NCI-H2196 treated with DMSO at 0.1 percent for 48 hours (cell line): ENCODE data around the gene GLP1R.

ENCODE experiments used
- DNase-seq: peaks from one replicate; lab custom pipeline; 2025; ENCODE audit not compliant: unreplicated experiment; lab: John Stamatoyannopoulos, UW

GLP1R gene

DNA sequence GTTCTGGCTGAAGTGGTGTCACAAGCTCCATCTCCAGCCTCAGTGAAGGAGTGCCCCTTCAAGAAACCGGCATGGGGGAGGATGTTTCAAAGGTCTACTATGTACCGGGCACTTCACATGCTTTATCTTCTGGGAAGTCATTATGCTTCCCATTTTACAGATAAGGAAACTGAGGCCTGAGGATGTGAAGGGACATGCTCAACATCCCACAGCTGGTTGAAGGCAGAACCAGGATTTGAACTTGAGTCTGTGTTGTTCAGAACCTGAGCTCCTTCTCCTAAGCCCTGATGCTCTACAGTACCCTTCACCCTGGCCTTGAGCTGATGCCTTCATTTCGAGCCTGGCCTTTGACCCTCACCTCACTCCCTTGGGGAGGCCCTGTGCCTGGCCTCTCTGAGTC lies 13.0 kb downstream of the GLP1R start:
- DNase-seq, result no peak

DNA sequence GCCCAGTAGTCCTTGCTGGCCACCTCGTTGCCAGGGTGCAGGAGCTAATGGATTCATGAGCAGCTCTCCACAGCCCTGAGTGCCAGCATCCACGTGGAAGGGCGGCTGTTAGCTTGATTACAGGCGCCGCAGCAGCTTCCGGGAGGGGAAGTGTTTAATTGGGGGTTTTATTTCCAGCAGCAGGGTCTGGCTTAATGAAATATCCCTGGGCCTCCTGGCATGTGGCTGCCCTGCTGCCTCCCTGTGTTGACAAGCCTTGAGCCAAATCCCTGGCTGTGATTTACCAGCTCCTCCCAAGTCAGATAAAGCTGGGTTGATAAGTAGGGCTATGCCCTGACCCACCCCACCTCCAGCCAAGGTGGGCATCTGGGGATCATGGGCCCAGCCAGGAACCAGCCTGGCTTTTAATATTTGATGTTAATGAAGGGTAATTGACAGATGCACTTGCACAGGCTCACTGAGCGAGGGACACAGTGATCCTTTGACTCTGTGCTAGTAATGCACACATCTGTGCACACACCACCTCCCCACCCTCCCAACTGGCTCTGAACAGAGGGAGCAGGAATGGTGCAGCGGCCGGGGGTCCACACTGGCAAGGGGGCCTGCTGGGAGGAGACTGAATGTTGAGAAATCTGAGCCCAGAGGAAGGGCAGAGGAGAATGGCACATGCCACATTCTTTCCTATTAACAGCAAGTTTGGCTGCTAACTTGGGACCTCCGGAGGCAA lies 13.6 kb downstream of the GLP1R start:
- DNase-seq, result no peak

DNA sequence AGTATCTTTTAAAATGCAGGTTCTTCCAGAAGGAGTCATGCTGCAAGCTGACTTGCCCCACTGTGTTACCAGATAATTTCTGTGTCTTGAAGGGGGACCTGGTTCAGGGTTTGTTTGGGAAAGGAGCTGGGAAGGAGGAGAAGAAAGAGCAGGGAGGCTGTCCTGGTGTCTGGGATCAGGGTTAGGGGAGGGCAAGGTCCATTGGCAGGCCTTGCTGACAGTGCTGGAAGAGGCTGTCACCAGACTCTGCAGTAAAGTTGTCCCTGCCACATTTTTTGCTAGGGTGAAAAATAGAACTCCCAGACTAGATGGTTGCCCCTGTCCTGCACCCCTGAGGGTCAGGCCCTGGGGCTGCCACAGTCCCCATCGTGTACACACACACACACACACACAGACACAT lies 14.9 kb downstream of the GLP1R start:
- DNase-seq, result no peak

DNA sequence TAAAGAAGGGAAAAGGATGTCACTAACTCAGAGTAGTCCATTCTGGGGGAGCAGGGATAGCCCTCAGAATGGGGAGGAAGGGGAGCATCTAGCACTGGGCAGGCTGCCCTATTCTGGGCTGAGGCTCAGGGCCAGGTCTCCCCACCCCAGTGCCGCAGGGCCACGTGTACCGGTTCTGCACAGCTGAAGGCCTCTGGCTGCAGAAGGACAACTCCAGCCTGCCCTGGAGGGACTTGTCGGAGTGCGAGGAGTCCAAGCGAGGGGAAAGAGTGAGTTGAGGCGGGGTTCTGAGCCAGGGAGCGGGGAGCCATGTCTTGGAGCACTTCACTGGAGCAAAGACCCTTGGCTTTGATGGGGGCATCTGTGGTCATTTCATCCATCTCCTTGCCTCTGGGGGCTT lies 17.0 kb downstream of the GLP1R start:
- no peak for DNase-seq

DNA sequence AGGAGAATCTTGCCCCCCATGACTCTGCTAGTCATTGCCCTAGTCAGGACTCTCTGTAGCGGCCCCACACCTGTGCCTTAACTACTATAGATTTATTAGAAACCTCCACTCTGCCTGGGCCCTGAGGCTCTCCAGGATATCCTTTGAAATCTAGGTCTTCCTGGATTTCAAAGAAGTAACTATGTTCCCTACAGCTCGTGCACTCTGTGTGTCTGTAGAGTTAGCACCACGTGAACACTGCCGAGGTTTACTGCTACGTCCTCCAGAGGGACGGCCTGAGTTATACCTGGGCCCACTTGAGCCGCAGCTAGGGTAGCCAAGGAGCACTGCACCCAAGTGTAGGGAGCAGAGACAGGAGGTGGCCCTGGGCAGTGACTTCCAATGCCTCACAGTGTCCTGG lies 19.8 kb downstream of the GLP1R start:
- no peak for DNase-seq

DNA sequence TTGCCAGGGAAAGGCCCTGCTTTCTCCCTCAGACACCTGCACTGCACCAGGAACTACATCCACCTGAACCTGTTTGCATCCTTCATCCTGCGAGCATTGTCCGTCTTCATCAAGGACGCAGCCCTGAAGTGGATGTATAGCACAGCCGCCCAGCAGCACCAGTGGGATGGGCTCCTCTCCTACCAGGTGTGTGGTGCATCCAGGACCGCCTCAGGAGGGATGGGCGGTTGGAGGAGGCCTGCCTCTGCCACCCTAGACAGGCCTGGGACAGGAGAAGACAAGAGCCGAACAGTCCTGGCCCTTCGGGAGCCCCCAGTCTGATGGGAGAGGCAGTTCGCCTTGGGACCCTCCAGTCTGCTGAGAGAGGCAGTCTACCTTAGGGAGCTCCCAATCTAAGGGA lies 24.2 kb downstream of the GLP1R start:
- DNase-seq, result no peak

DNA sequence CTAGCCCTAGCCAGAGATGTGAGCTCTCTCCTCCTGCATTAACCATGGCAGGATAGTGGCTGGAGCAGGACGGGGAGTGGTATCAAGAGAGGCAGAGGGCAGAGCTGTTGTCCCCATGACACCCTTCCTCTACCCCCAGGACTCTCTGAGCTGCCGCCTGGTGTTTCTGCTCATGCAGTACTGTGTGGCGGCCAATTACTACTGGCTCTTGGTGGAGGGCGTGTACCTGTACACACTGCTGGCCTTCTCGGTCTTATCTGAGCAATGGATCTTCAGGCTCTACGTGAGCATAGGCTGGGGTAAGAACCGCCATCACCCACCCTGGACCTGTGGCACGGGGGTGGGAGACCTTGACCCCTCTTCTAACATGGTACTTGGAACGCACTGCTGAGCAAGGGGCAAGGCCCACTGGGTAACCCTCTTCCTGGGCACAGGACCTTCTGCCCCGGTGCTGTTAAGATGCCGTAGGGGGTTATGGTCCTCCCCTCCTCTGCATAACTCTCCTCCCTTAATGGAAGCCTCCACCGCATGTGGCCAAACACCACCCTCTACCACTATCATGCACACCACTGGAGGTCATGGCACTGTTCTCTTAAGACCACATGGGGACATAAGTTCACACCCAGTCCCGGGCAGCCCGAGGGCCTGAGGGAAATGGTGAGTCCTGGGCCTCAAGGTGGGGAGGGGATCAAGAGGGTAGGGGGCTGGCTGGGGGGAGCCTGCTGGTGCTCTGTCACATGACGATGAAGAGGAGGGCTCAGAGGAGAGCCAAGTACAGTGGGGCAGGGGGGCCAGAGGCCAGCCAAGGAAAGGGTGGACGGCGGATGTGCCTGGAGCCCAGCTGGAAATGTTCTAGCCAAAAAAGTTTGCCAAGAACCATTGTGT lies 25.1 kb downstream of the GLP1R start:
- no peak for DNase-seq

DNA sequence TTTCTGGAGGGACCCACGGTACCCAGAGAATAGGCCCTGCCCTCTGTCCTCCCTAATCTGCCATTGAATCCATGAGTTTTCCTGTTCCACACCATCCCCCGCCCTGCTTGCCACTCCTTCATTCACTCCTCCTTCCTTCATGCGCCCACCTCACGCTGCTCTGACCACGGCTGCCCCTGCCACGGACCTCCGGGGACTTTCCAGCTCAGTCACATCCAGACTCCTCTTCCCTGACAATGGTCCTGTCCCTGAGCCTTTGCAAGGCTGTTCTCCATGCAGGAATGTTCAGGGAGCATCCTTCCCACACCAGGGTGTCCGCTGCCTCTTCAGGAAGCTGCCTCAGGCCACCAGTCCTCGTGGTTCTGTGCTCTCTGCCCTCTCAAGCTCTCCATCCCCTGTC lies 25.9 kb downstream of the GLP1R start:
- no peak for DNase-seq

DNA sequence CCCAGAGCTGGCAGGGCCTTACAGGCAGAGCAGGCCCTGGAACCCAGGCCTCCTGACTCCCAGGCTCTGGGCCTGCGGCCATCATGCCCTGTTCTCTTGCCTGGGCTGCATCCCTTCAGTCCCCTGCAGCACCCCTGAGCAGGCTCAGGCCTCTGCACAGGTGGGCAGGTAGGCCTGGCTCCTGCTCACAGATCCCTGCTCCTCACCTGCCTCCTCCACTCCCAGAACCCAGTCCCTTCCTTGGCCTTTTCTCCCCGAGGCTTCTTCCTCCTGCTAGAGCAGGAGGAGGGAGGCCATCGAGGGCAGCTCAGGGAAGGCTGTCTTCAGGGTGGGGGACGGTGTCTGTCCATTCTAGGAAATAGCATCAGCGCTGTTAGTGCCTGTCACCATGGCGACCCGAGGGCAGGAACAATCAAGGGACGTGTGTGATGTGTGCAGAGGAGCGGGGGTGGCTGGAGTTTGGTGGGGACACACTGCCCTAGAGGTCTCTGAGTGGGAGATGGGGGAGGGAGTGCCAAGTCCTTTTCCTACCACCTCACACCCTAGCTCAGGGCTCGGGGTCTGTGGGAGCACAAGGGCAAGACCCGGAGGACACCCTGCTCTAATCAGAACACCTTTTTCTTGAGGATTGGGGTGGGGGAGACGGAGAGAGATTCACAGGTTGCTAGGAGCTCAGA lies 26.6 kb downstream of the GLP1R start:
- DNase-seq, result no peak

DNA sequence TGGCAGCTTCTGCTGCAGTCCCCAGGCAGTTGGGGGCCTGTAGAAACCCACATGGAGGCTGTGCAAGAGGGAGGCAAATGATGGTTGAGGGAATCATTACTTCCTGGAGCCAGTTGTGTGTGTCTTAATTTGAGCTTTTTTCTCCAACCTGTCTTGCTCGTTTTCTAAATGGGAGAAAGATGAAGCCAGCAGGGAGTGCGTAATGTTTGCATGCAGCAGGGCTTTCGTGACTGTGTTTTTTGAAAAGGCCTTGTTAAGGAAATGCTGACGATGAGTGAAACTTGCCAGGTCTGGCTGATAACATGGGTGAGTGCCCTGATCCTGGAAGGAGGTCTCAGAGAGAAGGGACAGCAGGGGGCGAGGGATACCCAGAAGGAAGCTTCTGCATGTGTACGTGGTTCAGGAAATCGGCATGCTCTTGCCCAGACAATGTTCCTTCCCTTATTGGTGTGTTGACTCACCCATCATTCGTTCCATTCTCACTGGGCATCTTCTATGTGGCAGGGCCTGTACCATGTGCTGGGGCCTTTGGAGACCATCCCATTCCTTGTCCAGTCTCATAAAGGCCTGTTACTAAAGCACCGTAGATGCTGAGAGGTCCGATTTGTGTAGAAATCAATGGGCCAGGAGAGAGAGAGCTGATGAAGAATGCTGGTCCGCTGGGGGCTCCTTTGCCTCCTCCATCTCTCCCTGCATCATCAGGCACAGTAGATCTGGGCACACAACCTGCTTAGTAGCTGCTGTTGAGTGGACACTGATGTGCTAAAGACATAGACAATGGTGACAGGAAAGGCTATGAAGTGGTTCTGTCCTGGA lies 27.4 kb downstream of the GLP1R start:
- DNase-seq, result no peak

DNA sequence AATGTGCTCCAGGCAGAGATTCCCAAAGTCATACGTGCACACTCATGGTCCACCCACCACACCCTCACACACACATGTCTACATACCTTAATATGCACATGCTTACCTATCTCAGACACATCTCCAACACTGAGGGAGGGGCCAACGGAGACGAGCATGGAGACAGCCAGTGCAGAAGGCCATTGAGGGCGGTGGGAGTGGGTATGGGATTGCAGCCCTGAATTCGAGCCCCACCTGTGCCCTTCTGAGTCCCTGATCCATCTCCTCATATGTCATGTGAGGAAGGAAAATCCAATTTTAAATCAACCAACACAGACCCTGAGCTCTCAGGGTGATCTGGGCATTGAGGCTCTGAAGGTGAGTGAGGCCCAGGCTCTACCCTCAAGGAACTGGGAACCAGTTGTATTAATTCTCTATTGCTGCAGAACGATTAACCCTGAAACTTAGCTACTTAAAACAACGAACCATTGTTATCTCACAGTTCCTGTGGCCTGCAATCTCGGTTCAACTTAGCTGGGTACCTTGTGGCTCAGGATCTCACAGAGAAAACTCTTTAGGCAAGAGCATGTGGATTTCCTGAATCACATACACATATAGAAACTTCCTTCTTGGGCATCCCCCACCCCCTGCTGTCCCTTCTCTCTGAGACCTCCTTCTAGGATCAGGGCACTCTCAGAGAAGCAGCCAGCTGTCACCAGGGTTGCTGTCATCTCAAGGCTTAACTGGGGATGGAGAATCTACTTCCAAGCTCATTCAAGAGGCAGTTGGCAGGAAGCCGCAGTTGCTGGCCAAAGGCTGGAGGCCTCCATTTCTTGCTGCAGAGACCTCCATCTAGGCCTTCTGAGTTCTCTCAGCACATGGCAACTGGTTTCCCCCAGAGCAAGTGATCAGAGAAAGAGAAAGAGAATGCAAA lies 28.3 kb downstream of the GLP1R start:
- no peak for DNase-seq

DNA sequence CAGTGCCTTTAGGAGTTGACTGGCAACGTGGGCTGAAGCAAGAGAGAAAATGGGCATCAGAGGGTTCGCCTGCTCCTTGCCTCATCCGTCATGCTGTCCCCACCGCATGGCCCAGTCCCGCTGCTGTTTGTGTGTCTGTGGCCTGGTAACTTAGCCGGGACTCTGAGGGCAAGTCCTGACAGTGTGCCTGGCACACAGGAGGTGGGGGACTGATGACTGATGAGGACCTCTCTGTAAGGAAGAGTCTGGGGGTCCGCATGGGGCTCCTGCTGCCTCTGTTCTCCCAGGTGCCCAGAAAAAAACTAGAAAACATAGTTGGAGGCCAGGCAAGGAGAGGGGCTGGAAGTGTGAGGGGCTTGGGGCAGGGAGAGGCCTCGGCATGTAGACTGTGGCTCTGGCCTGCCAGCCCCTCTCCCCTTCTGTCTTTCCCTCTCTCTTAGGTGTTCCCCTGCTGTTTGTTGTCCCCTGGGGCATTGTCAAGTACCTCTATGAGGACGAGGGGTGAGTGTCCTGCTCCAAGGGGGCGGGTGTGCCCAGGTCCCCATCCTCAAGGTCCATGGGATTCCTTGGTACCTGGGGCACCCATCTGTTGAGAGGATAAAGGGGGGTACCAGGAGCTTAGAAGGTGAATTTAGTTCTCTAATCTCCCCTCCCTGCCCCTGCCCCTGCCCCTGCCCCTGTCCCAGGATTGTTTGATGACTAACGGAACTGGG lies 29.5 kb downstream of the GLP1R start:
- DNase-seq, result no peak

DNA sequence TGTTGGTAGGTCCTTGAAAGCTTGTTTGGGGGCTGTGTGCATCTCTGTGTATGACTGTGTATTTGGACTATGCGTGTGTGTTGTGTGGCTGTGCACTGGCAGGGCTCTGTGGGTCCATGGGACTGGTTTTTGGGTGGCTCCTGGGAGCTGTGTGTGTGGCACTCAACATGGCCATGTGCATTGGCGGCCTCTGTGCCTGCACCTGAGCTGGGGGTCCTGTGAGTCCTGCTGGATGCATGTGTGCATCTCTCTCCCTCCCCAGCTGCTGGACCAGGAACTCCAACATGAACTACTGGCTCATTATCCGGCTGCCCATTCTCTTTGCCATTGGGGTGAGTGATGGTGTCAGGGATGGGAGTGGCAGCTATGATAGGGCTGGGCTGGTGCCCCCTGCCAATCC lies 30.1 kb downstream of the GLP1R start:
- DNase-seq, result no peak

DNA sequence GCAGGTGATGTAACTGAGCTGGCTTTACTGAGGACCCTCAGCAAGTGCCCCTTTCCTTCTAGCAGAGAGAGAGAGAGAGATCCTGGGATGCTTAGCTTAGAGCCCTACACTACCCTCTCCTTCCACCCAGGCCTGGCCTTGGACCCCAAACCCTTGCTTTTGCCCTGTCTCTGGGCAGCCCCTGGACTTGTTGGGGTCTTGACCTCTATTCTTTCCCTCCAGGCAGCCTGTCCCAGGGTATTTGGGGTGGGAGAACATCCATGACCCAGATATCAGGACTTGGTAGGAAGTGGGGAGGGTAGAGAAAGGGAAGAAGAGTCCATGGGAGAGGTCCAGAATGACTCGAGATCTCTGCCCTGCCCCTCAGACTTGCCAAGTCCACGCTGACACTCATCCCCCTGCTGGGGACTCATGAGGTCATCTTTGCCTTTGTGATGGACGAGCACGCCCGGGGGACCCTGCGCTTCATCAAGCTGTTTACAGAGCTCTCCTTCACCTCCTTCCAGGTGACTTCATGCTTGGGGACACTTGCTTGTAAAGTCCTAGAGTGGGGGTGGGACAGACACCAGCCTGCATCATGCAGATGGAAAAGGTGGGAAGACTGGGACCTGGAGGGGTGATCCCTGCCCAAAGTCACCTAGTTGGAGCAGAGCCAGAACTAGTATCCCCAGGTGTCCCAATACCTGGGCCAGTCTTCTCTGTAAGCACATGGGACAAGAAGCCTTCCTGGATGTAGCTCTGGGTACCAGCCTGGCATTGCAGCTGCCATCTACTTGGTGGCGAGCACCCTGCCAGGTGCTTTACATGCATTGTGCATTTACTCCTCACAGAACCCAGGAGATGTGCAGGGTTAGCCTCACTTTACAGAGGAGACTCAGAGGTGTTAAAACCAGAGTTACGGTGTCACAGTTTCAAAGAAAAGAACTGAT lies 30.9 kb downstream of the GLP1R start:
- DNase-seq, result no peak

DNA sequence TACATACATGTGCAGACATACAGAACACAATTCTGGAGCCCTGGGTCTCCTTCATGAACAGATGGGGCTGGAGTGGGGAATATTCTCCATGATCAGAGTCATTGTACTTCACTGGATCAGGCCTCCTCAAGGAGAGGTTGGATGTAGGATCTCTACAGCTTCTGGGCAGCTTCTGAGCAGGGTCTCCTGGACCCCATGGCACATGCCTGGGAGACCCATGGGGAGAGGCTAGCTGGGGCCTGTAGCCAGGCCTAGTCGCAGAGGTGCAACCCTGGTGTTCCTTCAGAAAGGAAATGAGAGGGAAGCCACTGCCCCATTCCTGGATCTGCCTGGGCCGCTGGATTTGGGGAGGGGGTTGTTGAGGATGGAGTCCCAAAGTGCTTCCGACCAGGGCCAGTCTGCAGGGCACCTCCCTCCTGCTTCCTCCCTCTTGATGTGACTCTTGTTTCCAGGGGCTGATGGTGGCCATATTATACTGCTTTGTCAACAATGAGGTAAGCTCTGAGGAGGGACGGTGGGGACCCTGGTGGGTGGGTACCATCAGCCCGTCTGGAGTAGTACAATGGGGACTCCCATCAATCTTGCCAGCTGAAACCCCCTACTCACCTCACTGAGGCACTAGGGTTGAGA lies 31.8 kb downstream of the GLP1R start:
- no peak for DNase-seq

DNA sequence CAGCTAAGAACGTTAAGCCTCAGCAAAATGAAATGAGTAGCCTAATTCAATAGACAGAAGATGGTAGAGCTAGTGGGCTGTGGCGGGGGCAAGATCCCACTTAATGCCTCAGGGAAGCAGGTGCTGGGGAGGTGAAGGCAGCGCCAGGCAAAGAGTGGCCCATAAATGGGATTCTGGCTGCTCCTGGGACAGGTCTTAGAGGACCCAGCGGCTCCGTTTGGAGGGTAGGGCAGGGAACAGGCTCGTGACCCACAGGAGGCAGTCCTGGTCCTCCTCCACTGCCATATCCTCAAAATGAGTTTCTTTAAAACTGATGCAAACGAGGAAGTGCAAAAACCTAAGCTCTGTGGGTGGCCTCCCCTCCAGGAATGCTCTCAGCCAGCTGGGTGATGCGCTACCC lies 33.7 kb downstream of the GLP1R start:
- DNase-seq, result no peak

DNA sequence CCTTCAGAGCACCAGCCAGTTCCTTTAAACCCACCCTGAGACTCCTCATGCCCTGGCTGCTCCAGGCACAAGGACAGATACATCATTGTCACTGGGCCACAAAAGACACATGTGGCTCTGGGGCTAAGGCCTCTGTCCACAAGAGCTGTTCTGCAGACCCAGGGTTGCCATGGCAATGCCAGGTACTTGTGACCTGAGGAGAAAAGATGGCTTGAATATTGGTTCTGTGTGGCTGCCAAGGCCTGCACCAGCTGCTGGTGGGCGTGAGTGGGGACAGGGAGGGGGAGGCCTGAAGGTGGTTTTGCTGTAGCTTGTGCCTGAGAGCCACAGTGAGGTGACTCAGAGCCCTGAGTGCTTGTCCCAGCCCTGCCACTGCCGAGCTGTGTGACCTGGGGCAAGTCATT lies 34.7 kb downstream of the GLP1R start:
- peak; percentile 76 for DNase-seq

DNA sequence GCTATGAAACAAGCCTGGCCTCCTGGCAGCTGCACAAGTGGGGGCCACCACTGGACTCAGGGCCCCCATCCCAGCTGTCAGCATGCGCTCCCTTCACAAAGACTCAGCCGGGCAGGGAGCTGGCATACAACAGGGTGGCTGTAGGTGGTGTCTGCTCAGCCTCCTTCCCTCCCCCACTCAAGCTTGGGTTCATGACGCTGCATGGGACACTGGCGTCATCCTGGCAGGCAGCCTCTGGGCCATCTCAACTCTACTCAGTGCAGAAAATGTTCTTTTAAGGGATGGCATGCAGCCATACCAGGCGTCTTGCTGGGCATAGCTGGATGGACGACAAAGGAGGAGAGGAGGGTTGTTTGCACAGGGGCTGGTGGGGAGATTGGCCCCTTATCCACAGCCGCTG lies 35.9 kb downstream of the GLP1R start:
- no peak for DNase-seq
